CD4-positive, alpha-beta memory T cell (primary cell): ENCODE results near the gene ZNF648. TPM values are rescaled to one million over a fixed set of nuclear protein-coding genes. Genes with fewer than 3 reads are reported as not detected.

Experiments
- CTCF ChIA-PET: fragments of 350-600 bp; sonication (Branson Sonifier 250); formaldehyde crosslinking; loops from one replicate; lab custom pipeline; 2021; ENCODE audit warnings: inconsistent platforms; ENCODE audit not compliant: partially characterized antibody; lab: Charles Lee
- POLR2A ChIA-PET: fragments of 350-600 bp; sonication (Branson Sonifier 250); formaldehyde crosslinking; loops from one replicate; lab custom pipeline; 2021; ENCODE audit not compliant: partially characterized antibody; lab: Charles Lee
- DNase-seq, 5 donors: peaks; one replicate each; pipeline versions ENCODE4 v3.0.0 to v3.0.0-alpha.2; 2020 to 2022; ENCODE audit warnings: mixed read lengths in 1 of 5
- H3K27ac ChIP-seq: one replicate; pipeline ENCODE4 v1.7.0; 2013; ENCODE audit warnings: low read depth, low read length
- H3K27me3 ChIP-seq: 2 replicates; pipeline ENCODE4 v1.7.0; 2013; ENCODE audit warnings: mild to moderate bottlenecking, low read length, moderate library complexity; ENCODE audit not compliant: insufficient read depth
- H3K36me3 ChIP-seq: 2 replicates; pipeline ENCODE4 v1.7.0; 2013; ENCODE audit warnings: mild to moderate bottlenecking, low read length, moderate library complexity; ENCODE audit not compliant: insufficient read depth
- H3K4me1 ChIP-seq: 2 replicates; pipeline ENCODE4 v1.7.0; 2013; ENCODE audit warnings: mild to moderate bottlenecking, low read length, moderate library complexity; ENCODE audit not compliant: insufficient read depth
- H3K4me3 ChIP-seq, 2 donors: one replicate each; pipeline ENCODE4 v1.7.0; 2013; ENCODE audit warnings: low read length in 2 of 2, mild to moderate bottlenecking in 1 of 2
- H3K9me3 ChIP-seq, 2 donors: one replicate each; pipeline ENCODE4 v1.7.0; 2013; ENCODE audit warnings: low read length in 2 of 2, control low read depth in 1 of 2; ENCODE audit not compliant: control insufficient read depth in 1 of 2
- H3K27ac Mint-ChIP-seq, 7 donors: one replicate each; pipeline ENCODE4 v1.8.0; 2020 to 2021; ENCODE audit warnings: mixed read lengths in 7 of 7, mild to moderate bottlenecking in 6 of 7, inconsistent platforms in 3 of 7, moderate library complexity in 3 of 7
- H3K27me3 Mint-ChIP-seq, 2 donors: one replicate each; pipeline ENCODE4 v1.8.0; 2020 to 2021; ENCODE audit warnings: mixed read lengths in 2 of 2
- H3K36me3 Mint-ChIP-seq, 2 donors: one replicate each; pipeline ENCODE4 v1.8.0; 2020 to 2021; ENCODE audit warnings: mixed read lengths in 2 of 2, inconsistent platforms in 1 of 2, mild to moderate bottlenecking in 1 of 2
- H3K4me1 Mint-ChIP-seq, 4 donors: one replicate each; pipeline ENCODE4 v1.8.0; 2020 to 2021; ENCODE audit warnings: mixed read lengths in 4 of 4, mild to moderate bottlenecking in 1 of 4
- H3K4me3 Mint-ChIP-seq, 8 donors: one replicate each; pipeline ENCODE4 v1.8.0; 2020 to 2021; ENCODE audit warnings: mixed read lengths in 8 of 8, mild to moderate bottlenecking in 7 of 8, moderate library complexity in 6 of 8, inconsistent platforms in 3 of 8
- H3K9me3 Mint-ChIP-seq, 8 donors: one replicate each; pipeline ENCODE4 v1.8.0; 2020 to 2021; ENCODE audit warnings: mixed read lengths in 8 of 8, mild to moderate bottlenecking in 5 of 8, inconsistent platforms in 3 of 8, moderate library complexity in 1 of 8
- intact Hi-C: fragments of 100-400 bp; cut with micrococcal nuclease; formaldehyde crosslinking; loops from one replicate; pipeline ENCODE4 v1.15.1; 2023
- polyA plus RNA-seq, 2 donors: library from polyadenylated mRNA; unstranded; fragments of 300-500 nt; fragmentation: Illumina TruSeq; gene quantifications; one replicate each; pipeline ENCODE4 v1.2.3, GENCODE V29; 2021
- total RNA-seq, 2 experiments: library from RNA; stranded (reverse); gene quantifications; one replicate each; pipeline ENCODE4 v1.2.3, GENCODE V29; 2021

Gene ZNF648
- total and polyA plus RNA-seq, 4 experiments from 2014 or later: not detected

DNA sequence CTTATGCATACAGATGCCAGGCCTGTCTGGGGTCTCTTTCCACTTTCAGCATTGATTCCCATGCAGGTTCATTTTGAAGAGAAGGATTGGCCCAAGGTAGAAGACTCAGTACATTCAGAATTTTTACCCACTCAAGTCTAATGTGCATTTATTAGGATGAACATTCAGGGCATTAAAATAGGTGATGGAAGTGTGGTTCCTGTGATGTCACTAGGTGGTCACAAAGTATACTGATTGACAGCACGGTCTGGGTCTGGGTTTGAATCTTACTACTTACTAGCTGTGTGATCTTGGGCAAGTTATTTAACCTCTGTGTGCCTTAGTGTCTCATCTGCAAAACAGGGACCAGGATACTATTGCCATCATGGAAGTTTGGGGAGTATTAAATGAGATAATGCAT is 711 bp upstream of the ZNF648 start:
- H3K27ac ChIP-seq: no peak overlapping the region
- H3K9me3 Mint-ChIP-seq: peaks cover 0 to 9% (median 0%) of the 10 kb centered on the region in 8 donors
- no peaks in the 10 kb centered on the region for H3K4me1 ChIP-seq
- H3K36me3 Mint-ChIP-seq: no peaks in the 10 kb centered on the region
- H3K4me3 ChIP-seq: no peak overlapping the region
- no peak overlapping the region for H3K27ac Mint-ChIP-seq
- CTCF ChIA-PET: interaction anchor here (1.0 kb wide), 1 partner anchor 8 kb away, joined by 3 read pairs; no protein-coding TSS in a partner anchor
- peaks cover 30 to 53% of the 10 kb centered on the region in 2 donors for H3K27me3 Mint-ChIP-seq
- H3K27me3 ChIP-seq: peaks cover 7% of the 10 kb centered on the region
- H3K36me3 ChIP-seq: no peaks in the 10 kb centered on the region
- DNase-seq: no peak
- peaks cover 0 to 2% (median 0%) of the 10 kb centered on the region in 4 donors for H3K4me1 Mint-ChIP-seq
- H3K9me3 ChIP-seq: no peaks in the 10 kb centered on the region
- POLR2A ChIA-PET: no interaction called here
- no peak overlapping the region for H3K4me3 Mint-ChIP-seq
- intact Hi-C loops: no loop called here

DNA sequence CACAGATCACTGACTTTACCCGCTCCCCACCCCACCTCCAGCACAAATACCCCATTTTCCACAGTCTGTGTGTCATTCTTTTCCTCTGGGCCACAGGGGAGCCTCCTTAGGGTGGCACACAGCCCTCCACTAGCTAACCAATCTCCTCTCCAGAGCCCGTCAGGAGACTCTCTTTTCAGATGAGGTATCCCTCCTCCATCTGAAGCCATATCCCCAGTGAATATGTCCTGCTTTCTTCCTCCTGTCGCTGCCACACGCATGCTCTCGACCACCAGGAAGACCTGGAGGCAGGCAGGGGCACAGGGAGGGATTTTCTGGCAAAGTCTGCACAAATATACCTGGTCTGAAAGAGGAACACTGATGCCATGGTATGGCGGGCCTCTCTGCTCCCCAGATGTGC is 635 bp downstream of the ZNF648 start:
- Histone ChIP-seq H3K9me3 (no peaks in the 10 kb centered on the region), H3K27me3 (peaks cover 8% of the 10 kb centered on the region), H3K4me3 (no peak overlapping the region), H3K36me3 (no peaks in the 10 kb centered on the region), H3K27ac (no peak overlapping the region), H3K4me1 (no peaks in the 10 kb centered on the region)
- H3K9me3 Mint-ChIP-seq: peaks cover 0 to 9% (median 0%) of the 10 kb centered on the region in 8 donors
- intact Hi-C loops: no loop called here
- H3K36me3 Mint-ChIP-seq: no peaks in the 10 kb centered on the region
- POLR2A ChIA-PET: no interaction called here
- no peak overlapping the region for H3K4me3 Mint-ChIP-seq
- peaks cover 0 to 2% (median 0%) of the 10 kb centered on the region in 4 donors for H3K4me1 Mint-ChIP-seq
- peaks cover 27 to 48% of the 10 kb centered on the region in 2 donors for H3K27me3 Mint-ChIP-seq
- H3K27ac Mint-ChIP-seq: no peak overlapping the region
- DNase-seq: no peak
- CTCF ChIA-PET: no interaction called here

DNA sequence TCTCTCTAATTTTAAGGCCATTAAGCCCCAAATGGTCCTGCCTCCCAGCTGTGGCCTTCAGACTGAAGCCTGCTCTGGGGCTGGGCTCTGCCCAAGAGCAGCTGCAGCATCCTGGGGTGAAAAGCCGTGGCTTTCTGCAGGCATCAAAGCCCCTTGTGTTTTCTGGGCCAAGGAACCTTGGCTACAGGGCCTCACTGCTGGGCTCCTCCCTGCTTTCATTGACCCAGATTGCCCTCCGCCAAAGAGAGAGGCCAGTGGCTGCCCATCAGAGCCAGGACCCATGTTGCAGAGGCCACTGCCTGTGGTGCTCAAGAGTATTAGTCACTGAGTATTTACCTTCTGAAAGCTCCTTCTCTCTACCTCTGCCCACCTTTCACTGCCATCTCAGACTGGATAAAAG is 1.6 kb downstream of the ZNF648 start:
- POLR2A ChIA-PET: no interaction called here
- Mint-ChIP-seq H3K36me3 (no peaks in the 10 kb centered on the region), H3K27ac (no peak overlapping the region), H3K4me1 (peaks cover 0 to 2% (median 0%) of the 10 kb centered on the region in 4 donors), H3K27me3 (peaks cover 21 to 48% of the 10 kb centered on the region in 2 donors), H3K4me3 (no peak overlapping the region), H3K9me3 (peaks cover 0 to 9% (median 0%) of the 10 kb centered on the region in 8 donors)
- Histone ChIP-seq H3K27me3 (peaks cover 8% of the 10 kb centered on the region), H3K4me1 (no peaks in the 10 kb centered on the region), H3K27ac (no peak overlapping the region), H3K9me3 (no peaks in the 10 kb centered on the region), H3K4me3 (no peak overlapping the region), H3K36me3 (no peaks in the 10 kb centered on the region)
- CTCF ChIA-PET: interaction anchor here (1.1 to 1.3 kb wide), 2 partner anchors 21 to 28 kb away, joined by 3 to 7 read pairs; no protein-coding TSS in a partner anchor
- intact Hi-C loops: loop anchor here (10.0 kb wide), 1 partner anchor 385 kb away; no protein-coding TSS in a partner anchor
- no peak for DNase-seq

DNA sequence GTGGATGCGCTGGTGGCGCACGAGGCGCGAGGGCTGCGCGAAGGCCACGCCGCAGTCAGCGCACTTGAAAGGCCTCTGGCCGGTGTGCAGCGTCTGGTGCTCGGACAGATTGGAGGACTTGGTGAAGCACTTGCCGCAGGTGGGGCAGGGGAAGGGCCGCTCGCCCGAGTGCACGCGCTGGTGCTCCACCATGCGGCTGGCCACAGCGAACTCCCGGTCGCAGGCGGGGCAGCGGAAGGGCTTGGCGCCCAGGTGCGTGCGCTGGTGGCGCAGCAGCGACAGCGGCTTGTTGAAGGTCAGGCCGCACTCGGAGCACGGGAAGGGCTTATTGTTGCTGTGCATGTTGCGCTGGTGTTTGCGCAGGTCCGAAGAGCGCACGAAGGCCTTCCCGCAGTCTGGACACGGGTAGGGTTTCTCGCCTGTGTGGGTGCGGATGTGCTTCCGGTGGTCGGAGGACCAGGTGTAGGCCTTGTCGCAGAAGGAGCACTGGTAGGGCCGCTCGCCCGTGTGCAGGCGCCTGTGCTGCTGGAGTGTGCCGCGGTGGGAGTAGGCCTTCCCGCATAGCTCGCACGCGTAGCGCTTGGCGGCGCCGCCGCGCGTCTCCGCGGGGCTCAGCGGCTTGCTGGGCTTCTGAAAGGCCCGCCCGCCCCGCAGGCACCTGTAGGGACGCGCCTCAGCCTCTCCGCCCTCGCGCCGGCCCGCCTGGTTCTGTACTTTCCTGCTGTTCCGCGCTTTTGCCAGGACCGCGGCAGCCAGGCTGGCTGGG is 4.7 kb downstream of the ZNF648 start:
- no peaks in the 10 kb centered on the region for H3K36me3 ChIP-seq
- H3K4me3 Mint-ChIP-seq: no peak overlapping the region
- H3K36me3 Mint-ChIP-seq: no peaks in the 10 kb centered on the region
- H3K4me1 Mint-ChIP-seq: peaks cover 0 to 2% (median 0%) of the 10 kb centered on the region in 4 donors
- no peaks in the 10 kb centered on the region for H3K4me1 ChIP-seq
- no peak overlapping the region for H3K27ac Mint-ChIP-seq
- CTCF ChIA-PET: no interaction called here
- DNase-seq: no peak
- H3K9me3 ChIP-seq: no peaks in the 10 kb centered on the region
- peaks cover 8% of the 10 kb centered on the region for H3K27me3 ChIP-seq
- POLR2A ChIA-PET: no interaction called here
- H3K27ac ChIP-seq: no peak overlapping the region
- peaks cover 13 to 28% of the 10 kb centered on the region in 2 donors for H3K27me3 Mint-ChIP-seq
- no peaks in the 10 kb centered on the region for H3K9me3 Mint-ChIP-seq
- intact Hi-C loops: loop anchor here (10.0 kb wide), 1 partner anchor 382 kb away; no protein-coding TSS in a partner anchor
- no peak overlapping the region for H3K4me3 ChIP-seq

GRCh38 chr1:182054698-182055326 is 6.7 kb downstream of the ZNF648 start:
- peaks cover 10 to 18% of the 10 kb centered on the region in 2 donors for H3K27me3 Mint-ChIP-seq
- intact Hi-C loops: loop anchor here (2.0 to 10.0 kb wide), 2 partner anchors 380 to 864 kb away; no protein-coding TSS in a partner anchor
- POLR2A ChIA-PET: no interaction called here

DNA sequence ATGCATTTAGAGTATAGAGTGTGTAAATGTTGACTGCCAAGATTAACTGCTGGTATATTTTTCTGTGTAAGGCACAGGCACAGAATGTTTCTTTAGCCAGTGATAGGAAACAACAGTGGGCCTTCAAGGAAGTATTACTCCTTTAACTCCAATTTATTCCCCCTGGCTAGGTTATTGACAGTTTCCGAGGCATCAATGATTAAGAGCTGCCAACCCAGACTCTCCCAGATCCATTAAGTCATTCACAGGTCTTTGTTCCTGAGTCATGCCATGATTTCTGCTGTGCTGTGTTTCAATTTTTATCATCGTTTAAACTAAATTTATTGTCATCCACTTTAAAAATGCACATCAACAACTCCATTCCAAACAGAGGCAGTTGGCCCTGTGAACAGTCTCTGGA is 9.2 kb downstream of the ZNF648 start:
- POLR2A ChIA-PET: no interaction called here
- CTCF ChIA-PET: interaction anchor here (0.7 to 4.6 kb wide), 4 partner anchors 16 to 862 kb away, joined by 3 to 72 read pairs (median 12); no protein-coding TSS in a partner anchor
- intact Hi-C loops: loop anchor here (10.0 kb wide), 1 partner anchor 378 kb away; no protein-coding TSS in a partner anchor

More at GRCh38 chr1:182054698-182055326, 6.7 kb downstream of the ZNF648 start:
- peaks cover 8% of the 10 kb centered on the region for H3K27me3 ChIP-seq
- H3K9me3 ChIP-seq: no peaks in the 10 kb centered on the region
- no peak overlapping the region for H3K4me3 ChIP-seq
- H3K36me3 ChIP-seq: no peaks in the 10 kb centered on the region
- Mint-ChIP-seq H3K4me1 (peaks cover 0 to 2% (median 0%) of the 10 kb centered on the region in 4 donors), H3K4me3 (no peak overlapping the region), H3K9me3 (no peaks in the 10 kb centered on the region), H3K36me3 (no peaks in the 10 kb centered on the region), H3K27ac (no peak overlapping the region)
- DNase-seq: peak; percentile 36 to 57 (median 49)
- H3K4me1 ChIP-seq: no peaks in the 10 kb centered on the region
- CTCF ChIA-PET: interaction anchor here (0.8 to 4.6 kb wide), 24 partner anchors 8 to 869 kb away, joined by 3 to 72 read pairs (median 3); partner anchors contain the start of gene CACNA1E
- no peak overlapping the region for H3K27ac ChIP-seq

GRCh38 chr1:182051938-182052337 is 9.6 kb downstream of the ZNF648 start:
- ChIA-PET POLR2A (no interaction called here), CTCF (interaction anchor here (1.0 to 4.6 kb wide), 3 partner anchors 16 to 862 kb away, joined by 3 to 72 read pairs (median 22); no protein-coding TSS in a partner anchor)
- Mint-ChIP-seq H3K4me3 (no peak overlapping the region), H3K27ac (no peak overlapping the region), H3K27me3 (peaks cover 0 to 5% of the 10 kb centered on the region in 2 donors), H3K4me1 (peaks cover 0 to 3% (median 0%) of the 10 kb centered on the region in 4 donors), H3K36me3 (peaks cover 0 to under 1% of the 10 kb centered on the region in 2 donors), H3K9me3 (peaks cover 0 to 1% (median 0%) of the 10 kb centered on the region in 8 donors)
- Histone ChIP-seq H3K36me3 (no peaks in the 10 kb centered on the region), H3K4me3 (no peak overlapping the region), H3K4me1 (peaks cover 4% of the 10 kb centered on the region), H3K9me3 (no peaks in the 10 kb centered on the region), H3K27me3 (no peaks in the 10 kb centered on the region), H3K27ac (no peak overlapping the region)
- intact Hi-C loops: loop anchor here (10.0 kb wide), 1 partner anchor 377 kb away; no protein-coding TSS in a partner anchor
- DNase-seq: no peak

More for the DNA sequence above, 9.2 kb downstream of the ZNF648 start:
- H3K9me3 Mint-ChIP-seq: no peaks in the 10 kb centered on the region
- Histone ChIP-seq H3K9me3 (no peaks in the 10 kb centered on the region), H3K27ac (no peak overlapping the region), H3K27me3 (peaks cover 2% of the 10 kb centered on the region), H3K4me1 (peaks cover under 1% of the 10 kb centered on the region), H3K36me3 (no peaks in the 10 kb centered on the region), H3K4me3 (no peak overlapping the region)
- H3K36me3 Mint-ChIP-seq: no peaks in the 10 kb centered on the region
- H3K4me1 Mint-ChIP-seq: no peaks in the 10 kb centered on the region
- DNase-seq: no peak
- H3K27ac Mint-ChIP-seq: no peak overlapping the region
- peaks cover 2 to 5% of the 10 kb centered on the region in 2 donors for H3K27me3 Mint-ChIP-seq
- H3K4me3 Mint-ChIP-seq: no peak overlapping the region
